HG03064 (cell line): ENCODE measurements around the gene CPLANE2.
"Not testable (repeated sequence)": the region's sequence is repeated elsewhere in the genome, so short reads cannot be mapped to it uniquely, and the experiment has no call there.

Source experiments
- ATAC-seq: cut with Tn5 transposase; IDR thresholded peaks from one replicate; pipeline ENCODE4 v1.9.1; 2021; ENCODE audit warnings: low read depth; ENCODE audit not compliant: unreplicated experiment

CPLANE2 gene

GRCh38 chr1:16231331-16232315 is 5.4 kb downstream of the CPLANE2 start:
- ATAC-seq, result no peak

GRCh38 chr1:16230744-16231143 is 6.2 kb downstream of the CPLANE2 start:
- ATAC-seq, result no peak

- no peak for ATAC-seq
Measured at GRCh38 chr1:16229976-16230740, 6.8 kb downstream of the CPLANE2 start.

GRCh38 chr1:16226490-16227179 is 10.3 kb downstream of the CPLANE2 start:
- ATAC-seq, result no peak

GRCh38 chr1:16226129-16226489 is 10.9 kb downstream of the CPLANE2 start:
- ATAC-seq, result no peak

- ATAC-seq, result no peak
Measured at GRCh38 chr1:16224472-16224871, 12.5 kb downstream of the CPLANE2 start.

- not testable (repeated sequence) for ATAC-seq
Measured at GRCh38 chr1:16222716-16223115, 14.3 kb downstream of the CPLANE2 start.

- no peak for ATAC-seq
Measured at GRCh38 chr1:16221499-16221898, 15.5 kb downstream of the CPLANE2 start.

GRCh38 chr1:16219968-16220500 is 16.9 kb downstream of the CPLANE2 start:
- ATAC-seq, result no peak

- ATAC-seq, result no peak
Measured at GRCh38 chr1:16218674-16219071, 18.3 kb downstream of the CPLANE2 start.

- ATAC-seq, result no peak
Measured at GRCh38 chr1:16218014-16218673, 18.8 kb downstream of the CPLANE2 start.

GRCh38 chr1:16217061-16217785 is 19.8 kb downstream of the CPLANE2 start:
- ATAC-seq, result peak; percentile 93

- ATAC-seq, result no peak
Measured at GRCh38 chr1:16215882-16216753, 20.9 kb downstream of the CPLANE2 start.

- not testable (repeated sequence) for ATAC-seq
Measured at GRCh38 chr1:16215240-16215639, 21.7 kb downstream of the CPLANE2 start.

- not testable (repeated sequence) for ATAC-seq
Measured at GRCh38 chr1:16213544-16213943, 23.4 kb downstream of the CPLANE2 start.

- no peak for ATAC-seq
Measured at GRCh38 chr1:16213013-16213412, 24.0 kb downstream of the CPLANE2 start.

GRCh38 chr1:16212251-16212961 is 24.6 kb downstream of the CPLANE2 start, which contains the start of gene ARHGEF19:
Gene ARHGEF19 (minus strand): TSS chr1:16212652. CDS start chr1:16209054, 3,598 bp downstream.
- no peak for ATAC-seq

GRCh38 chr1:16211824-16212223 is 25.2 kb downstream of the CPLANE2 start:
- no peak for ATAC-seq
